Mesenchymal stem cell (in vitro differentiated cells and primary cell): ENCODE data around the gene BACE2.
"Not testable (repeated sequence)": the region's sequence is repeated elsewhere in the genome, so short reads cannot be mapped to it uniquely, and the experiment has no call there.

ENCODE experiments used
- DNase-seq: peaks from one replicate; pipeline ENCODE4 v3.0.0-alpha.2; 2013
- H2AFZ ChIP-seq: one replicate; pipeline ENCODE4 v1.6.1; 2013; ENCODE audit warnings: low read depth, mild to moderate bottlenecking, control low read depth, inconsistent platforms, low read length, moderate library complexity
- H2AK5ac ChIP-seq: 2 replicates; pipeline ENCODE4 v1.6.1; 2013; ENCODE audit warnings: low read length, moderate library complexity, mild to moderate bottlenecking, inconsistent platforms; ENCODE audit not compliant: severe bottlenecking
- H2BK120ac ChIP-seq: one replicate; pipeline ENCODE4 v1.6.1; 2013; ENCODE audit warnings: low read depth, mild to moderate bottlenecking, inconsistent platforms, low read length, moderate library complexity
- H2BK12ac ChIP-seq, 2 experiments: one replicate each; pipeline ENCODE4 v1.6.1; 2013; ENCODE audit warnings: inconsistent platforms in 2 of 2, low read length in 2 of 2, mild to moderate bottlenecking in 2 of 2, moderate library complexity in 2 of 2, control low read depth in 1 of 2
- H2BK15ac ChIP-seq: one replicate; pipeline ENCODE4 v1.6.1; 2013; ENCODE audit warnings: mild to moderate bottlenecking, low read depth, inconsistent platforms; ENCODE audit not compliant: poor library complexity, severe bottlenecking
- H2BK5ac ChIP-seq: 2 replicates; pipeline ENCODE4 v1.6.1; 2013; ENCODE audit warnings: low read depth, mild to moderate bottlenecking, low read length, control low read depth, inconsistent platforms; ENCODE audit not compliant: poor library complexity, severe bottlenecking
- H3K14ac ChIP-seq, 2 experiments: one replicate each; pipeline ENCODE4 v1.6.1; 2013; ENCODE audit warnings: inconsistent platforms in 2 of 2, low read length in 2 of 2, control low read depth in 1 of 2, mild to moderate bottlenecking in 1 of 2, moderate library complexity in 1 of 2
- H3K18ac ChIP-seq, 2 experiments: one replicate each; pipeline ENCODE4 v1.6.1; 2013; ENCODE audit warnings: inconsistent platforms in 2 of 2, low read length in 2 of 2, control low read depth in 1 of 2, low read depth in 1 of 2, mild to moderate bottlenecking in 1 of 2
- H3K23ac ChIP-seq, 2 experiments: one replicate each; pipeline ENCODE4 v1.6.1; 2013; ENCODE audit warnings: inconsistent platforms in 2 of 2, low read length in 2 of 2, mild to moderate bottlenecking in 2 of 2, moderate library complexity in 2 of 2, control low read depth in 1 of 2
- H3K27ac ChIP-seq: 2 replicates; pipeline ENCODE4 v1.5.1; 2013; ENCODE audit warnings: mild to moderate bottlenecking, moderate library complexity, low read length, control low read depth, inconsistent platforms; ENCODE audit not compliant: poor library complexity, severe bottlenecking
- H3K27me3 ChIP-seq, 2 experiments: 2 replicates each; pipeline versions ENCODE4 v1.6.1 to v1.7.0; 2013; ENCODE audit warnings: low read length in 2 of 2, mild to moderate bottlenecking in 2 of 2, moderate library complexity in 2 of 2, control low read depth in 1 of 2, inconsistent platforms in 1 of 2; ENCODE audit not compliant: control insufficient read depth in 1 of 2, insufficient read depth in 1 of 2
- H3K36me3 ChIP-seq, 2 experiments: 2 replicates each; pipeline versions ENCODE4 v1.6.1 to v1.7.0; 2013; ENCODE audit warnings: low read length in 2 of 2, control low read depth in 1 of 2, inconsistent platforms in 1 of 2, low read depth in 1 of 2, mild to moderate bottlenecking in 1 of 2; ENCODE audit not compliant: insufficient read depth in 2 of 2, control insufficient read depth in 1 of 2
- H3K4ac ChIP-seq, 2 experiments: one replicate each; pipeline ENCODE4 v1.6.1; 2013; ENCODE audit warnings: inconsistent platforms in 2 of 2, low read length in 2 of 2, mild to moderate bottlenecking in 2 of 2, moderate library complexity in 2 of 2, control low read depth in 1 of 2, low read depth in 1 of 2
- H3K4me1 ChIP-seq: 2 replicates; pipeline ENCODE4 v1.6.1; 2013; ENCODE audit warnings: low read depth, low read length, control low read depth; ENCODE audit not compliant: control insufficient read depth, insufficient read depth
- H3K4me2 ChIP-seq: 2 replicates; pipeline ENCODE4 v1.6.1; 2013; ENCODE audit warnings: low read length, mild to moderate bottlenecking, inconsistent platforms; ENCODE audit not compliant: poor library complexity, severe bottlenecking
- H3K4me3 ChIP-seq, 2 experiments: 2 replicates each; pipeline versions ENCODE4 v1.5.1 to v1.7.0; 2013; ENCODE audit warnings: low read length in 2 of 2, mild to moderate bottlenecking in 2 of 2, control low read depth in 1 of 2, low read depth in 1 of 2; ENCODE audit not compliant: insufficient read depth in 1 of 2
- H3K79me1 ChIP-seq: replicated peaks from 2 replicates; pipeline ENCODE4 v1.6.1; 2013; ENCODE audit warnings: mild to moderate bottlenecking, control low read depth, low read length, inconsistent platforms; ENCODE audit not compliant: poor library complexity, severe bottlenecking
- H3K9ac ChIP-seq: 2 replicates; pipeline ENCODE4 v1.7.0; 2013; ENCODE audit warnings: mild to moderate bottlenecking, low read length, moderate library complexity
- H3K9me3 ChIP-seq: 2 replicates; pipeline ENCODE4 v1.7.0; 2013; ENCODE audit warnings: mild to moderate bottlenecking, low read length; ENCODE audit not compliant: control insufficient read depth
- H4K8ac ChIP-seq: one replicate; pipeline ENCODE4 v1.6.1; 2013; ENCODE audit warnings: inconsistent platforms, mild to moderate bottlenecking, low read length, moderate library complexity
- H4K91ac ChIP-seq: one replicate; pipeline ENCODE4 v1.6.1; 2013; ENCODE audit warnings: mild to moderate bottlenecking, low read length, inconsistent platforms
- WGBS: methylation state at CpG from one replicate; pipeline ENCODE4 v1.1.7; 2013; ENCODE audit warnings: mixed read lengths; 5-methylcytosine and 5-hydroxymethylcytosine counted together

Gene BACE2

DNA sequence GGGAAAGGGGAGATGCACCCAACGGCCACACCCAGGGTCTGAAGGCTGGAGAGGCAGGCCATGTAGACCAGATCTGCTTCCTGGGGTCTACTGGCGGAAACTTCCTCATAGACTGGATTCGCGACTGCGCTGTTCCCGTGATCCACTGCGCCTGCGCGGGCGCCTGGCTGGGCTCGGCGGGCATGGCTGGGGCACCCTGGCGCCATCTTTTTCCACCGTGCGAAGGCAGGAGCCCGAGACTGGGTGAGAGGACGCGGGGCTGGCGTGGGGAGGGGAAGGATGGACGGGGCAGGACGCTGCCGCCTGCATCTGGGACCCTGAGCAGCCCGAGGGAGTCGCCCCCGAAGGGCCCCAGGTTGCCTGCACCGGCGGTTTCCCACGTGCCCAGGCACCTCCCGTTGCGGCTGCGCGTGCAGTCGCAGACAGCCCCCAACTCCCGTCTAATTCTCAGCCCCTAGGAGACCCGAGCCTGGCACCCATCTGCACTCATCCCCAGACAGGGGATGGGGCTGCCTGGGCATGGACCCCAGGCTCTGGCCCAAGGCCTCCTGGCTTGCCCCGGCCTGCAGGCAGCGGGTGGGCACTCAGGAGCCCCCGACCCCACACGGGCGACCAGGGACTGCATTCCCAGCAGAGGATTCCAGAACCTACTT lies 136.2 kb downstream of the BACE2 start:
- no peak overlapping the region for H3K14ac ChIP-seq
- no peak overlapping the region for H2BK5ac ChIP-seq
- no peak for DNase-seq
- no peak overlapping the region for H3K18ac ChIP-seq
- no peaks in the 10 kb centered on the region for H3K4me1 ChIP-seq
- H3K27me3 ChIP-seq, result peaks cover 0 to 35% of the 10 kb centered on the region in 2 experiments
- H4K91ac ChIP-seq, result no peak overlapping the region
- H3K79me1 ChIP-seq, result no peaks in the 10 kb centered on the region
- H2BK15ac ChIP-seq, result no peak overlapping the region
- no peak overlapping the region for H2AFZ ChIP-seq
- 91% methylated on average over 31 of the region's 40 CpGs for WGBS
- H2BK120ac ChIP-seq, result no peak overlapping the region
- no peak overlapping the region for H3K9ac ChIP-seq
- no peak overlapping the region for H3K4me2 ChIP-seq
- H3K4ac ChIP-seq, result no peak overlapping the region
- no peaks in the 10 kb centered on the region for H3K36me3 ChIP-seq
- H3K23ac ChIP-seq, result no peak overlapping the region
- H3K4me3 ChIP-seq, result no peak overlapping the region
- no peak overlapping the region for H3K27ac ChIP-seq
- no peak overlapping the region for H4K8ac ChIP-seq
- no peak overlapping the region for H2BK12ac ChIP-seq
- H3K9me3 ChIP-seq, result no peaks in the 10 kb centered on the region
- no peak overlapping the region for H2AK5ac ChIP-seq

DNA sequence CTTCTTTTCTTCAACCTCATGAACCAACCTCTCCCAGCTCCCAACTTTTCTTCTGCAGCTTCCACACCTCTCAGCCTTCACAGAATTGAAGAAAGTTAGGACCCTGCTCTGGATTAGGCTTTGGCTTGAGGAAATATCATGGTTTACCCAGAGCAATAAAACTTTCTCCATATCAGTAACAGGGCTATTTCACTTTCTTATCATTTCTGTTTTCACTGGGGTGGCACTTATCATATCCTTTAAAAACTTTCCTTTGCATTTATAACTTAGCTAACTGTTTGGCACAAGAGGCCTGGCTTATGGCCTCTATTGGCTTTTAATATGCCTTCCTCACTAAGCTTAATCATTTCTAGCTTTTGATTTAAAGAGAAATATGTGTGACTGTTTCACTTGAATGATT lies 139.3 kb downstream of the BACE2 start:
- Histone ChIP-seq H3K4me3 (no peak overlapping the region), H2BK15ac (no peak overlapping the region), H3K27me3 (peaks cover 0 to 48% of the 10 kb centered on the region in 2 experiments), H4K8ac (no peak overlapping the region), H3K79me1 (no peaks in the 10 kb centered on the region), H3K27ac (no peak overlapping the region), H3K4me2 (no peak overlapping the region), H3K4ac (no peak overlapping the region), H3K18ac (no peak overlapping the region), H3K23ac (no peak overlapping the region), H3K9me3 (no peaks in the 10 kb centered on the region), H2BK12ac (no peak overlapping the region), H3K9ac (no peak overlapping the region), H2BK120ac (no peak overlapping the region), H4K91ac (no peak overlapping the region), H2AK5ac (no peak overlapping the region), H2AFZ (no peak overlapping the region), H3K36me3 (no peaks in the 10 kb centered on the region), H2BK5ac (no peak overlapping the region), H3K4me1 (no peaks in the 10 kb centered on the region), H3K14ac (no peak overlapping the region)
- DNase-seq, result no peak

DNA sequence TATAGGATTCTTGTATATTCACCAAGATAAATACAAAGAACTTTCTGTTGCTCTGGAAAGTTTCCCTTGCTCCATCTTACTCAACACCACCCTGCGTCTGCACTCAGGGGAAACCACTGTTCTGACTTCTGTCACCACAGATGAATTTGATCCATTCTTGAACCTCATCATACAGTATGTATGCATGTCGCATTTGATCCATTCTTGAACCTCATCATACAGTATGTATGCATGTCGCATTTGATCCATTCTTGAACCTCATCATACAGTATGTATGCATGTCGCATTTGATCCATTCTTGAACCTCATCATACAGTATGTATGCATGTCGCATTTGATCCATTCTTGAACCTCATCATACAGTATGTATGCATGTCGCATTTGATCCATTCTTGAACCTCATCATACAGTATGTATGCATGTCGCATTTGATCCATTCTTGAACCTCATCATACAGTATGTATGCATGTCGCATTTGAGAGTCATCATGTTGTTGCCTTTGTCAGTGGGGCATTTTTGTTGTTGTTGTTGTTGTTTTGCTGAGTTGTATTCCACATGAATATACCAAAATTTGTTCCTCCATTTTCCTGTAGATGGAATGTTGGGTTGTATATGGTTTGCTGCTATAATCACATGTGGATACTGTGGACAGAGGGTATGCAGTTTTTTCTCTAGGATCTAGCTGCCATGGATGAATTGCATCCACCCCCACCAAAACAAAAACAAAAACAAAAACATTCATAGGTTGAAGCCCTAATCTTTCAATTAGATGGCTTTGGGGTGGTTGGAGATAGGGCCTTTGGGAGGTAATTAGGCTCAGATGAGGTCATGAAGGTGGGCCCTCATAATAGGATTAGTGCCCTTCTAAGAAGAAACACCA lies 145.6 kb downstream of the BACE2 start:
- H2BK12ac ChIP-seq, H3K4me2 ChIP-seq, H3K23ac ChIP-seq, H3K4me3 ChIP-seq, H3K36me3 ChIP-seq, H2BK5ac ChIP-seq, H3K4ac ChIP-seq, H4K8ac ChIP-seq, H4K91ac ChIP-seq, H3K18ac ChIP-seq, H3K27ac ChIP-seq, H3K79me1 ChIP-seq, H2AK5ac ChIP-seq, H3K14ac ChIP-seq, H3K9me3 ChIP-seq, H3K9ac ChIP-seq, H2BK120ac ChIP-seq, H2AFZ ChIP-seq, H2BK15ac ChIP-seq, H3K4me1 ChIP-seq, DNase-seq: not testable (repeated sequence)
- H3K27me3 ChIP-seq, result peaks cover 34 to 63% of the 10 kb centered on the region in 2 experiments
- WGBS, result 71% methylated on average over 2 of the region's 8 CpGs

DNA sequence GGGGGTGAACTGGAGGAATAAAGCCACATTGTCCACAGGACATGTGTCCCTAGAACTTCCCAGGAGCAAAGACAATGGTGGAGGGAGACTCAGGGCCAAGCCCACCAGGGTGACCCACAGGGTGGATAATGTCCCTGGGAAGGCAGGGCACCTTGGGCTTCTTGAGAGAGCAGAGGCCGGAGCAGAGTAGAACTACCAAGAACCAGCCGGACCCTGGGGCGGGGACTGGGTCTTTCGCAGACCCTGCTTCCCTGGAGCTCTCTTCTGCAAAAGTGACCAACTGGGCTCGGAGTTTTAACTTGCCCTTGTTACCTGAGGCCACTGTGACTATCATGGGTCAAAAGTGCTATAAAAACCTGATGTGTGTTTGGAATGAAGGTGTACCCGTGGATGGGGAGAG lies 147.8 kb downstream of the BACE2 start:
- no peak overlapping the region for H2AFZ ChIP-seq
- no peak overlapping the region for H3K4ac ChIP-seq
- no peak overlapping the region for H2BK5ac ChIP-seq
- no peak overlapping the region for H2BK12ac ChIP-seq
- WGBS, result 78% methylated on average over 6 of the region's 6 CpGs
- no peak overlapping the region for H3K9ac ChIP-seq
- no peak overlapping the region for H2AK5ac ChIP-seq
- no peak overlapping the region for H2BK120ac ChIP-seq
- H4K91ac ChIP-seq, result no peak overlapping the region
- H3K4me2 ChIP-seq, result no peak overlapping the region
- H3K23ac ChIP-seq, result no peak overlapping the region
- H3K9me3 ChIP-seq, result no peaks in the 10 kb centered on the region
- no peak overlapping the region for H2BK15ac ChIP-seq
- H3K36me3 ChIP-seq, result no peaks in the 10 kb centered on the region
- H3K27me3 ChIP-seq, result peaks cover 44 to 61% of the 10 kb centered on the region in 2 experiments
- H3K4me1 ChIP-seq, result peaks cover 4% of the 10 kb centered on the region
- H3K4me3 ChIP-seq, result no peak overlapping the region
- H3K79me1 ChIP-seq, result no peaks in the 10 kb centered on the region
- H4K8ac ChIP-seq, result no peak overlapping the region
- no peak overlapping the region for H3K14ac ChIP-seq
- no peak overlapping the region for H3K27ac ChIP-seq
- H3K18ac ChIP-seq, result no peak overlapping the region
- DNase-seq, result no peak
